ENCODE data around the gene KRTAP4-9.
"Not testable (repeated sequence)": the region's sequence is repeated elsewhere in the genome, so short reads cannot be mapped to it uniquely, and the experiment has no call there.

Gene KRTAP4-9

DNA sequence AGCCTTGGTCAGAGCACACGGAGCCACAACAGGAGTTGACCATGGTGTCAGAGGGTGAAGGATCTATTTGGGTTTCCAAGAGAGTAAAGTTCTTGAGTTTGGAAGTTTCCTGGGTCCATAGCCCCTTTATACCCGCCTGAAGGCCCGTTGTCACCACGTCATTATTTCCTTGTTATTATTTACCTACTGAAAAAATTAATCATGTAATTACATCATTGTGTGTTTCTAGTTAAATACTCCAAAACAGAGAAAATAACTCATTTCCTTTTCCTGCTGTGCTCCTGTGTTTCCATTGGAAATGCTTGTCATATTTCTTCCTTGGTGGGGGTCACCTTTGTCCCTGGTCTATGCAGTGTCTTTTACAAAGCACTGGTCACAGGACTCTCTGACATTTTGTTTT lies 7.1 kb upstream of the KRTAP4-9 start, which contains the start of gene KRTAP4-8:
KRTAP4-8 (minus strand) TSS at position 101 of the 400 bp plus-strand sequence; CDS start at position 43, 58 bp downstream.
- no peak for DNase-seq (ENCODE audit: low read depth)

DNA sequence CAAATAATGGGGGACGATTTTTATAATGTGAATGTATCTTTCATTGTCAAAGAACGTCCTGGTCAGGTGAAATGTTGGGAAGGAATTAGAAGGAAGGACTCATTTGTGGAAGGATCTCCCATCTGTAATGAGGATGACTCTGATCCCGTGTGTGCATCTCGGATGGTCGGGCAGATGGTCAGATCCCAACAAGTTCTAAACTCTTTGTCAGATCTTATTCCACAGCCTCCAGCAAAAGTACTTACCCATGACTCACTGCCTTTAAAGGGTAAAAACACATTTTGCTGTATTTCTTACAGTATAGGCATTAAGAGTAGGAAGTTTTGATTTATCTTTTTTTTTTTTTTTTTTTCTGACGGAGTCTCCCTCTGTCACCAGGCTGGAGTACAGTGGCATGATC lies 6.7 kb upstream of the KRTAP4-9 start:
- no peak for DNase-seq (ENCODE audit: low read depth)

DNA sequence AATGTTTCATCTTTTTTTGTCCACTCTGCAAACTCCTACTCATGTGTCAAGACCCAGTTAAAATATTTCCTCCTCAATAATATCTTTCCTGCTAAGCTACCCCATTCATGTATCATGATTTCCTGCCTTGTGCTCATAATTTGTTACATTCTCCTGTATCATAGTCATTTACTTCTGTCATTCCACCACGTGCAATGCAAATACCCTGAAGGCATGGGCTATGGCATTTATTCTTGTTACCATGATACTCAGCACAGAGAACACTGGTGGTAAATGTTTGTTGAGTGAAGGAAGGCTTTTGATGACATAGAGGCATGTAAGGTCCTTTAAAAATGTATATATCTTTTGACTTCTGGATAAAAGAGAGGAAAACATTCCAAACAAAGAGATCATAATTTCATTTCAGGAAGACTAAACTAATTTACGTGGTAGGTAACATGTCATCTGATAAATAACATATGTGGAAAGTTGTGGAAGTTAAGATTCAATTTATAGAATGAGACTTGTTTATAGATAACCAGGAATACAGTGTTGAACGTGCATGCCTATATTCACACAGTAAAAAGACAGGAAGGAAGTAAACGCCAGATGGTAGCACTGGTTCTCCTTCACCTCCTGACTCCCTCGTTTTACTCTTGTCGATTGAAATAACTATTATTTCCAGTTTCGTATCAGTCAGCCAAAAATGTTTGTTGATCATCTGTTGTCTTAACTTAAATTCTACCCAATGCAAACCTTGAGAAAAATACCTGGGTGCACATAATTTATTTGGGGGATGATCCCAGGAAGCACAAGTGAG lies 5.3 kb upstream of the KRTAP4-9 start:
- DNase-seq (ENCODE audit: low read depth): not testable (repeated sequence)

DNA sequence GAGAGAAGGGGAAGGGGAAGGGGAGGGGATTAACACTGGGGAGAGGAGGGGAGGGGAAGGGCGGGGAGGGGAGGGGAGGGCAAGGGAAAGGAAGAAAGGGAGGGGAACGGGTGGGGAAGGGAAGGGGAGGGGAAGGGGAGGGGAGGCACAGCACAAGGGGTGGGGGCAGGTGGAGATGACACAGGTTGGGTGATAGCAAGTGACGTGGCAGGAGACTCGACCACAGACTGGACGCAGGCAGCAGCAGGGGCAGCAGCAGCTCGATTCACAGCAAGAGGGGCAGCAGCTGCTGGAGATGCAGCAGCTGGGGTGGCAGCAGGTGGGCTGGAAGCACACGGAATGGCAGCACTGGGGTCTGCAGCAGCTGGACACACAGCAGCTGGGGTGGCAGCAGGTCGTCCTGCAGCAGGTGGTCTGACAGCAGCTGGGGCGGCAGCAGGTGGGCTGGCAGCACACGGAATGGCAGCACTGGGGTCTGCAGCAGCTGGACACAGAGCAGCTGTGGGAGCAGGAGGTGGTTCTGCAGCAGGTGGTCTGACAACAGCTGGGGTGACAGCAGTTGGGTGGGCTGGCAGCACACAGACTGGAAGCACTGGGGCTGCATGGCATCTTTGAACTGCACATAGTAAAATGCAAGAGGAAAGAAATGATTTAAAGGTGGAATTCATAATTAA lies 3.5 kb upstream of the KRTAP4-9 start, which contains the start of gene KRTAP4-16:
KRTAP4-16 (minus strand) TSS at position 624 of the 674 bp plus-strand sequence; CDS start at position 624, 0 bp downstream.
- DNase-seq (ENCODE audit: low read depth): no peak

DNA sequence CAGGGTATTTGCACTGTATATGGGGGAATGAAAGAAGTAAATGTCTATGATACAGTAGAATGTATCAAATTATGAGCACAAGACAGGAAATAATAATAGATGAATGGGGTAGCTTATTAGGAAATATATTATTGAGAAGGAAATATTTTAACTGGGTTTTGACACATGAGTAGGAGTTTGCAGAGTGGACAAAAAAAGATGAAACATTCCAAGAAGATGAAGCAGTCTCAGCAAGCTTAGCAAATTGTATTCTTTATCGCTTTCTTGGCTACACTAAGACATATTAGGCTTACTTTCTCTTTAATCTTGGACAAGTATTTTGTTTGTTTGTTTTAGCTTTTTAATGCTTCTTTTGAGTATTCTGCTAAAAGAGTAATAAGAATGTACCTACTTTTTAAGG lies 1.3 kb upstream of the KRTAP4-9 start:
- DNase-seq (ENCODE audit: low read depth): no peak

DNA sequence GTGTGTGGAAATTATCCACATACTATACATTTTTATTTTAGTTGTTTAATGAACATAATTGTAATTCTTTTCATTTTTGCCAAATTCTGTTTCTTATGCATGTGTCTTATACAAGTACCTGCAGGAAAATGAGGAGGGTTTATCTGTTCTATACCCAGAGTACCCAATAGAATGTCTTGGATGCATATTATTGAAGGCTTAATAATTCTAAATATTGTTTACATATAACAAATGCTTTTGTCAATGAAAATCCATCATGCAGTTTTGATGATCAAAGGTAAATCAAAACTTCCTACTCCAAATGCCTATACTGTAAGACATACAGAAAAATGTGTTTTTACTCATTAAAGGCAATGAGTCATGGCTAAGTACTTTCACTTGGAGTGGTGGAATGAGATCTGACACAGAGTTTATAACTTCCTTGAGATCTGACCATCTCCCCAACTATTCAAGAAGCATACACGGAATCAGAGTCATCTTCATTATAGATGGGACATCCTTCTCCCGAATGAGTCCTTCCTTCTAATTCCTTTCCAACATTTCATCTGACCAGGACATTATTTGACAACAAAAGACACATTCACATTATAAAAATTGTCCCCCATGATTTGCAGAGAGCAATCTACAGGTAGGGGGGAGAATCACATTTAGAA lies 677 bp upstream of the KRTAP4-9 start:
- DNase-seq (ENCODE audit: low read depth): not testable (repeated sequence)

DNA sequence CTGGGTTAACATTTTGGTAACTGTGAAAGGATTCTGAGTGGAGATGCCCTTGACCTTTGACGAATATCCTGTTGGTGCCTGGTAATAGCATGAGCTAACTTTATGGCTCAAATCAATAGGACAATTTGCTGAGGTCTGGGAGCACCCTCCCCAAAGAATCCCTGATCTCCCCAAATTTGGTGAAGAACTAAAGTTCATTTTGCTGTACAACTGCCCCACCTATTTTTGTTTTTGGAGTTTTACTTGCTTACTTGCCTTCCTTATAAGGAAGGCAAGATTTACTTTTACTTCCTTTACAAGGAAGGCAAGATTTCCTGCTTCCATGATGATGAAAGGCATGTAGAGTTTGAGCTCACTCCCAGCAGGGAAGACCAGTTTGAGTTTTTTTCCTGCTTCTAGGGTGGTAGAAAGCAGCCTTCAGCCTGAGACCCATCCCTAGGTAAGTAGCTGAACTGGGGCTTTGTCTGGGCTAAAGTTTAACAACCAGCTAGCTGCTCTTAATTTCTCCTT lies 2.8 kb downstream of the KRTAP4-9 start:
- DNase-seq (ENCODE audit: low read depth): no peak

DNA sequence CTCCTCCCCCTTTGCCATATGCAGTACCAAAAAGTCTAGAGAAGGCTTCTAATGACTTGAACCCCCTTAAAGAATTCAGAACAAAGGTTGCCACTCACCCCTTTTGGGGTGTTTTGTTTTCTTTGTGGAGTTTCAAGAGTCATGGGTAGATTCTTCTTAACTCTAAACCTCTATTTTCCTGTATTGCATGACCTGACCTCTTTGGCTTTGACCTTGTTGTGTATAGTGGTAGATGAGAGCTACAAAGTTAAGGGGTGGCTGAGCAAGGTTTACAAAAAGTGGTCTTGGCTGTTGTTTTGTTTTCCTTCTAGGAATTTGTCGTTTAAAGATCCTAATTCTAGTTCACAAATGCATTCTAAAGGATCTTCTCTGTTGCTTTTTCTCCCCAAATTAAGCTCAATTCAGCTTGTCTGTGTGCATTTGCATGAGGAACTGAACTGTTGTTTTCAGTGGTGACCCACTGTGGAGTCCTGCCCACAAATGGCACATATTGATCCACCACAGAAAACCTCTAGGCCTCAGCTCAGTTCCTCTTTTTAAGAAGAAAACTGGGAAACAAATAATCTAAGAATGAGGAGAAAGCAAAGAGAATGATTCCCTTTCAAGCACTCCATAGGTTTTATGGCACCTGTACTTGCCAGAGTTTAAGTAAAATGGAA lies 3.7 kb downstream of the KRTAP4-9 start:
- DNase-seq (ENCODE audit: low read depth): not testable (repeated sequence)

DNA sequence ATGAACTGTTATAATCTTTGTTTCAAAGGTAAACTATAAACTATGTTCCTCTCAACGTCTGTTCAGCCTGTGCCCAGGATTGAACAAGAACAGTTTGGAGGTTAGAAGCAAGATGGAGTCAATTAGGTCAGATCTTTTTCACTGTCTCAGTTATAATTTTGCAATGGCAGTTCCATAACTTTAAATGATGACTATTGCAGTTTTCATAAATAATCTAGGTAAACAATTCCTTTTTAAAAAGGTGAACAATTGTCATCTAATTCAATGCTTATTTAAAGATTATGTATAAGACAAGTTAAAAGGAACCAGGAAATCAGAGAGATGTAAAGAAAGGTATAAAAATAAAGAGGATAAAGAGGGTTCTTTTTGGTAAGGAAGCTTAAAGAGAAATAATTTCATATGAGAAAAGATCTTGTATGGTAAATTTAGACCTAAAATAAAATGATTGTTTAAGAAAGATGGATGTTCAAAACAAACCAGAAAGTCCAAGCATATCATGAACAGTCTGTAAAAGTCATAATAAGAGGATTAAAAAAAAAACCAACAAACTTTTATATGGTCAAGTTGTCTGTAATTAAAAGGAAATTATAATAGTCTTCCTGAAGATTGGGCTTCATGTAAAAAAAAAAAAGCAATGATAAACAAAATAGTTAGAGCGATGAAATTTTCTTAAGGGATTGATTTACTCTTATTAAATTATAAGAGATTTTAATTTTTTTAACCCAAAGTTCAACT lies 6.1 kb downstream of the KRTAP4-9 start:
- DNase-seq (ENCODE audit: low read depth): no peak

DNA sequence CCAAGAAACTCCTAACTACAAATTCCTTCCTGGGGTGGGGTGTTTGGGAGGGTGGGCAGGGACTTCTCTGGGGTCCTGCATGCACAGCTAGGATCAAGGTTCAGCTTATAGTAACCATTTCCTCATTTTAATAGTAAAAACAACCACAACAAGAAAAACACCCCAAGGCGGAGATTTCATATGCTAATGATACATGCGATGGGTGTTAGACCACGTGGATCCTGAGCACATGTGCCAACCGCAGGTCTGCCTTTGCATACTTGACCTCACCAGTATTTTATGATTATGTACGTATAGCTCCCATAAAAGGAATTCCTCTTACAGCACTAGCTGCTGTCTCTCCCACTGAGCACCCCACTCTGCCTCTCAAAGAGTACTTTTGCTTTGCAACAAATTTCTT lies 11.1 kb downstream of the KRTAP4-9 start:
- DNase-seq (ENCODE audit: low read depth): no peak

DNA sequence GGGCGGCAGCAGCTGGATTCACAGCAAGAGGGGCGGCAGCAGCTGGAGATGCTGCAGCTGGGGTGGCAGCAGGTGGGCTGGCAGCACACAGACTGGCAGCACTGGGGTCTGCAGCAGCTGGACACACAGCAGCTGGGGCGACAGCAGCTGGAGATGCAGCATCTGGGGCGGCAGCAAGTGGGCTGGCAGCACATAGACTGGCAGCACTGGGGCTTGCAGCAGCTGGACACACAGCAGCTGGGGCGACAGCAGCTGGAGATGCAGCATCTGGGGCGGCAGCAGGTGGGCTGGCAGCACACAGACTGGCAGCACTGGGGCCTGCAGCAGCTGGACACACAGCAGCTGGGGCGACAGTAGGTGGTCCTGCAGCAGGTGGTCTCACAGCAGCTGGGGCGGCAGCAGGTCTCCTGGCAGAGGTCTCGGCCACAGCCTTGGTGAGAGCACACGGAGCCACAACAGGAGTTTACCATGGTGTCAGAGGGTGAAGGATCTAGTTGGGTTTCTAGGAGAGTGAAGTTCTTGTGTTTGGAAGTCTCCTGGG lies 12.7 kb downstream of the KRTAP4-9 start, which contains the start of gene KRTAP4-11:
KRTAP4-11 (minus strand) TSS at position 528 of the 541 bp plus-strand sequence; CDS start at position 470, 58 bp downstream.
- DNase-seq (ENCODE audit: low read depth): not testable (repeated sequence)

DNA sequence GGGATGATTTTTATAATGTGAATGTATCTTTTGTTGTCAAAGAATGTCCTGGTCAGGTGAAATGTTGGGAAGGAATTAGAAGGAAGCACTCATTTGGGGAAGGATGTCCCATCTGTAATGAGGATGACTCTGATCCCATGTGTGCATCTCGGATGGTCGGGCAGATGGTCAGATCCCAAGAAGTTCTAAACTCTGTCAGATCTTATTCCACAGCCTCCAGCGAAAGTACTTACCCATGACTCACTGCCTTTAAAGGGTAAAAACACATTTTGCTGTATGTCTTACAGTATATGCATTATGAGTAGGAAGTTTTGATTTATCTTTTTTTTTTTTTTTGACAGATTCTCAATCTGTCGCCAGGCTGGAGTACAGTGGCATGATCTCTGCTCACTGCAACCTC lies 13.5 kb downstream of the KRTAP4-9 start:
- no peak for DNase-seq (ENCODE audit: low read depth)

DNA sequence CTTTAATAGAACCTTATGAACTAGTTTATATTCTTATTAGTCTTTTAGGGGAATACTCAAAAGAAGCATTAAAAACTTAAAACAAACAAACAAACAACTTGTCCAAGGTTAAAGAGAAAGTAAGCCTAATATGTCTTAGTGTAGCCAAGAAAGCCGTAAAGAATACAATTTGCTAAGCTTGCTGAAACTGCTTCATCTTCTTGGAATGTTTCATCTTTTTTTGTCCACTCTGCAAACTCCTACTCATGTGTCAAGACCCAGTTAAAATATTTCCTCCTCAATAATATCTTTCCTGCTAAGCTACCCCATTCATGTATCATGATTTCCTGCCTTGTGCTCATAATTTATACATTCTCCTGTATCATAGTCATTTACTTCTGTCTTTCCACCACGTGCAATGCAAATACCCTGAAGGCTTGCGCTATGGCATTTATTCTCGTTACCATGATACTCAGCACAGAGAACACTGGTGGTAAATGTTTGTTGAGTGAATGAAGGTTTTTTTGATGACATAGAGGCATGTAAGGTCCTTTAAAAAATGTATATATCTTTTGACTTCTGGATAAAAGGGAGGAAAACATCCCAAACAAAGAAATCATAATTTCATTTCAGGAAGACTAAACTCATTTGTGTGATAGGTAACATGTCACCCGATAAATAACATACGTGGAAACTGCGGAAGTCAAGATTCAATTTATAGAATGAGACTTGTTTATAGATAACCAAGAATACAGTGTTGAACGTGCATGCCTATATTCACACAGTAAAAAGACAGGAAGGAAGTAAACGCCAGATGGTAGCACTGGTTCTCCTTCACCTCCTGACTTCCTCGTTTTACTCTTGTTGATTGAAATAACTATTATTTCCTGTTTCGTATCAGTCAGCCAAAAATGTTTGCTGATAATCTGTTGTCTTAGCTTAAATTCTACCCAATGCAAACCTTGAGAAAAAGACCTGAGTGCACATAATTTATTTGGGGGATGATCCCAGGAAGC lies 14.8 kb downstream of the KRTAP4-9 start:
- DNase-seq (ENCODE audit: low read depth): not testable (repeated sequence)

DNA sequence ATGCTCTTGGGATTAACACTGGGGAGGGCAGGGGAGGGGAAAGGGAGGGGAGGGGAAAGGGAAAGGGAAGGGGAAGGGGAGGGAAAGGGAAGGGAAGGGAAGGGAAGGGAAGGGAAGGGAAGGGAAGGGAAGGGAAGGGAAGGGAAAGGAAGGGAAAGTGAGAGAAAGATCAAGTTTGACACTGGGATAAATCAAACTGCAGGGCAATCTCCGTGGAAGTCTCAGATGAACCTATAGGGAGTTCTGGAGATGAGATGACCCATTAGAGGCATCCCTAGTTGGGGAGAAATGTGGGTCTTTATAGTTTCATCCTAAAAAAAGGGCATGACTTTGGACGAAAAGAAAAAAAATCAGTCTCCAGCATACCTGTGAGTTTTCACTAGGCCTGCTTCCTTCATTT lies 16.6 kb downstream of the KRTAP4-9 start:
- no peak for DNase-seq (ENCODE audit: low read depth)

DNA sequence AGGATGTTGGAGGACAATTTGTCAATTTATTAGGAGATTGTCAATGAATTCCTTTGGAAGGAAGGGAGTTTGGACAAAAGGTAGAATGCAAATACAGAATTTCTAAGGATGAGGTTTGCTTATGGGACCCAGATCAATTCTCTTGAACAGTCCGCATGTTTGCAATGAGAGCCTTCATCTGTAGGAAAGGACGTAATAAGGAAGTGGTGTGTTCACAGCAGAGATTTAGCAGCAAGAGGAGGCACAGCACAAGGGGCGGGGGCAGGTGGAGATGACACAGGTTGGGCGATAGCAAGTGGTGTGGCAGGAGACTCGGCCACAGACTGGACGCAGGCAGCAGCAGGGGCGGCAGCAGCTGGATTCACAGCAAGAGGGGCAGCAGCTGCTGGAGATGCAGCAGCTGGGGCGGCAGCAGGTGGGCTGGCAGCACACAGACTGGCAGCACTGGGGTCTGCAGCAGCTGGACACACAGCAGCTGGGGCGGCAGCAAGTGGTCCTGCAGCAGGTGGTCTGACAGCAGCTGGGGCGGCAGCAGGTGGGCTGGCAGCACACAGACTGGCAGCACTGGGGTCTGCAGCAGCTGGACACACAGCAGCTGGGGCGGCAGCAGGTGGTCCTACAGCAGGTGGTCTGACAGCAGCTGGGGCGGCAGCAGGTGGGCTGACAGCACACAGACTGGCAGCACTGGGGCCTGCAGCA lies 18.3 kb downstream of the KRTAP4-9 start:
- not testable (repeated sequence) for DNase-seq (ENCODE audit: low read depth)

DNA sequence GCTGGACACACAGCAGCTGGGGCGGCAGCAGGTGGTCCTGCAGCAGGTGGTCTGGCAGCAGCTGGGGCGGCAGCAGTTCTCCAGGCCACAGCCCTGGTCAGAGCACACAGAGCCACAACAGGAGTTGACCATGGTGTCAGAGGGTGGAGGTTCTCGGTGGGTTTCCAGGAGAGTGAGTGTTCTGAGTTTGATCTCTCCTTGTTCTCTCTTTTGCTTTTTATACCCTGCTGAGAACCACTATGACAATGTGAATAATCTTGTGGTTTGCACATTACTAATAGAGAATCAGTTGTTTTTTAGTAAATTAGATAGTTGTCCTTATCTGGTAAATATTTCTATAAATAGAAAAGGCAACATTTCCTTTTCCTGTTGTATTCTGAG lies 18.8 kb downstream of the KRTAP4-9 start, which contains the start of gene KRTAP4-12:
KRTAP4-12 (minus strand) TSS at position 192 of the 381 bp plus-strand sequence; CDS start at position 132, 60 bp downstream.
- DNase-seq (ENCODE audit: low read depth): not testable (repeated sequence)

DNA sequence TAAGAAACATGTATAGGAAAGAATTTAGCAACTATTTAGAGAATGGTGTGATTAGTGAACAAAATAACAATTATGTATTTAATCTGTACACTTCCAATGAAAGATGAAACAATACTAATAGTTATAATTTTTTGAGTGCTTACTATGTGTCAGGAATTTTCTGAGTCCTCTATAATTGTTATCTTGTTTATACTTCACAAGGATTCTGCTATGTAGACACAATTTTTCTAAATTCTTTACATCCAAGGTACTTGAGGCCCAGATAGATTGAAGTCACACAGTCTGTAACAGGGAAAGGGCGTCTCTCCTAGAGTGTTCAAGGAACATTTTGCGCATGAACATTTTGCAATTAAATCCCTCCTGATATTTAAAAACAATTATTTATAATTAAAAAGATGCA lies 19.9 kb downstream of the KRTAP4-9 start:
- no peak for DNase-seq (ENCODE audit: low read depth)

DNA sequence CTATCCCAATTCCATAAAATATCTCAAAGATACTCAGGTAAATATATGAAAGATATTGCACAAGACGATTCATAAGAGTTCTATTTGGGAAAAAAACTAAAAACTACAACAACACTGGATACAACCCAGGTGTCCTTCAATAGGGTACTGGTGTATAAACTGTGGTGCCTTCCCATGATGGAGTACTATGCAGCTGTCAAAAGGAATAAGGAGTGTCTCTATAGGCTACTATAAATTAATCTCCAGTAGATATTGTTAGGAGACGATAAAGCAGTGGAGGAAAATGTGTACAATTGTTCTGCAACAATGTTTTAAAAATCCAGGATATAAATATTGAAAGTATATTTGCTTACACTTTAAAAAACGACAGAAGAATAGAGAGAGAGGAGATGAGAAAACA lies 21.2 kb downstream of the KRTAP4-9 start:
- no peak for DNase-seq (ENCODE audit: low read depth)

DNA sequence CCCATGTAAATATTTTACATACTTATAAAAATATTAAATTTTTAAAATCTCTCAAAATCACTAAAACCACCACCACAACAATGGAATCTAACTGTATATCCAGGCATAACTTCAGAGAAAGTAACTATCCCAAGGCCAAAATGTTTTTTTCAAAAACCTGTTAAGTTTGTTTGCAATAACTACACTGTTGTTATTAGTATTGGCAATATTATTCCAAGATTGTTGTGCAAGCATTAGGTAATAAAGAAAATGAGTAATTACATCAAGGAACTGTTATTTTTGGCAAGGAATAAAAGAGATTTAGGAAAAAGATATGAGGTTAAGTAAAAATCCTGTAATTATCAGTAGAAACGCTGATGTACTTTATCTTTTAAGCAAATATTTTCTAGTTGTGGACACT lies 22.2 kb downstream of the KRTAP4-9 start:
- no peak for DNase-seq (ENCODE audit: low read depth)

Data from activated T-helper 1 cell treated with Interleukin-2 at 50 U/mL for 16 hours (primary cell).